Neural progenitor cell (in vitro differentiated cells): ENCODE results near the gene RBM17. TPM values are rescaled to one million over a fixed set of nuclear protein-coding genes. Genes with fewer than 3 reads are reported as not detected.

Source experiments
- DNase-seq: peaks from one replicate; pipeline ENCODE4 v3.0.0-alpha.2; 2016; ENCODE audit warnings: low spot score
- H2AFZ ChIP-seq: fragments of 200-600 bp; sonication (generic); replicated peaks from 2 replicates; pipeline ENCODE4 v1.6.1; 2016; ENCODE audit warnings: antibody characterized with exemption
- H3F3A ChIP-seq: fragments of 200-600 bp; sonication (generic); 2 replicates; pipeline ENCODE4 v1.6.1; 2016; ENCODE audit warnings: antibody characterized with exemption, low read depth
- H3K27ac ChIP-seq: fragments of 200-600 bp; sonication (generic); 2 replicates; pipeline ENCODE4 v1.5.1; 2016; ENCODE audit warnings: mild to moderate bottlenecking
- H3K27me3 ChIP-seq: fragments of 200-600 bp; sonication (generic); 2 replicates; pipeline ENCODE4 v1.6.1; 2016; ENCODE audit warnings: mild to moderate bottlenecking, moderate library complexity
- H3K36me3 ChIP-seq: fragments of 200-600 bp; sonication (generic); 2 replicates; pipeline ENCODE4 v1.5.1; 2016
- H3K4me1 ChIP-seq: fragments of 200-600 bp; sonication (generic); 2 replicates; pipeline ENCODE4 v1.6.1; 2016; ENCODE audit warnings: mixed run types
- H3K4me2 ChIP-seq: fragments of 200-600 bp; sonication (generic); 2 replicates; pipeline ENCODE4 v1.6.1; 2016
- H3K4me3 ChIP-seq: fragments of 200-600 bp; sonication (generic); 2 replicates; pipeline ENCODE4 v1.5.1; 2016
- H3K79me2 ChIP-seq: fragments of 200-600 bp; sonication (generic); 2 replicates; pipeline ENCODE4 v1.6.1; 2016; ENCODE audit warnings: low read depth
- H3K9ac ChIP-seq: fragments of 200-600 bp; sonication (generic); 2 replicates; pipeline ENCODE4 v1.6.1; 2016
- H3K9me3 ChIP-seq: fragments of 200-600 bp; sonication (generic); 2 replicates; pipeline ENCODE4 v1.5.1; 2016; ENCODE audit warnings: low read depth
- H4K20me1 ChIP-seq: fragments of 200-600 bp; sonication (generic); 2 replicates; pipeline ENCODE4 v1.6.1; 2016; ENCODE audit warnings: low read depth
- H3K27ac Mint-ChIP-seq: 3 replicates; pipeline ENCODE4 v1.8.0; 2021; ENCODE audit warnings: mixed read lengths
- H3K27me3 Mint-ChIP-seq: 2 replicates; pipeline ENCODE4 v1.8.0; 2022; ENCODE audit warnings: low read depth, mild to moderate bottlenecking, inconsistent platforms, moderate library complexity, mixed read lengths; ENCODE audit not compliant: insufficient read depth
- H3K36me3 Mint-ChIP-seq: 3 replicates; pipeline ENCODE4 v1.8.0; 2021; ENCODE audit warnings: mixed read lengths
- H3K4me1 Mint-ChIP-seq: 3 replicates; pipeline ENCODE4 v1.8.0; 2021; ENCODE audit warnings: mixed read lengths
- H3K4me3 Mint-ChIP-seq: 3 replicates; pipeline ENCODE4 v1.8.0; 2021; ENCODE audit warnings: mild to moderate bottlenecking, moderate library complexity, mixed read lengths
- H3K9me3 Mint-ChIP-seq: 3 replicates; pipeline ENCODE4 v1.8.0; 2020; ENCODE audit warnings: mixed read lengths
- EZH2 ChIP-seq: fragments of 200-600 bp; sonication (generic); IDR thresholded peaks from 2 replicates; pipeline ENCODE4 v1.6.1; 2017; ENCODE audit warnings: antibody characterized with exemption, mild to moderate bottlenecking, moderate library complexity
- EZH2phosphoT487 ChIP-seq: fragments of 200-600 bp; sonication (generic); IDR thresholded peaks from 2 replicates; pipeline ENCODE4 v1.6.1; 2017; ENCODE audit warnings: antibody characterized with exemption
- total RNA-seq: library from RNA; depleted of rRNA; stranded (reverse); fragments of >200 nt; gene quantifications from 2 replicates; pipeline ENCODE4 v1.2.3, GENCODE V29; 2015; ENCODE audit warnings: low replicate concordance
- TF ChIP-seq, protein P1 (sequence below): fragments of 200-600 bp; sonication (generic); IDR thresholded peaks from 2 replicates; pipeline ENCODE4 v1.5.1; 2017; ENCODE audit warnings: antibody characterized with exemption, mild to moderate bottlenecking

RBM17 gene
- total RNA-seq, 1 donor from 2014 or later: 73.6 TPM

DNA sequence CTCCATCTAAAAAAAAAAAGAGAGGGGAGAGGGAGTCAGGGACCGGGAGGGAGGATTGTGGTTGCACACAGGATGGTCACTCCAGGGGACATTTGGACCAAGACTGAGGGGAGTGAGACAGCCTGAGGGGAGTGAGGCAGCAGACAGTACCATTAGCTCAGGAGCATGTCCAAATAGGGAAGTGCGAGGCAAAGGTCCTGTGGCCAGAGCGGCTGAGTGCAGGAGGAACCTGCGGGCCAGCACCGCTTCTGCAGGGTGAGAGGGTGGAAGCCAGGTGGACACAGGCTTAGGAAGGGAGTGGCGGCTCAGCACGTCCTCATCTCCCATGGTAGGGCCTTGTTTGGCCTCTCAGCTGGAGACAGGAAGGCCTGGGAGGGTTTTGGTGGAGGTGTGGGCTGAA, 65.0 kb downstream of the RBM17 start:
- Mint-ChIP-seq H3K27ac (no peak overlapping the region), H3K4me3 (no peak overlapping the region), H3K36me3 (peaks cover 16% of the 10 kb centered on the region), H3K9me3 (peaks cover 9% of the 10 kb centered on the region), H3K4me1 (peaks cover 14% of the 10 kb centered on the region), H3K27me3 (peaks cover 8% of the 10 kb centered on the region)
- Histone ChIP-seq H3F3A (peaks cover 4% of the 10 kb centered on the region), H3K79me2 (no peaks in the 10 kb centered on the region), H3K4me3 (no peak overlapping the region), H3K9me3 (no peaks in the 10 kb centered on the region), H3K27ac (no peak overlapping the region), H2AFZ (no peak overlapping the region), H3K9ac (no peak overlapping the region), H4K20me1 (peaks cover 22% of the 10 kb centered on the region), H3K4me2 (no peak overlapping the region), H3K36me3 (no peaks in the 10 kb centered on the region), H3K4me1 (no peaks in the 10 kb centered on the region), H3K27me3 (no peaks in the 10 kb centered on the region)
- TF ChIP-seq EZH2phosphoT487 (no peak), EZH2 (no peak)
- TF ChIP-seq, protein P1, sequence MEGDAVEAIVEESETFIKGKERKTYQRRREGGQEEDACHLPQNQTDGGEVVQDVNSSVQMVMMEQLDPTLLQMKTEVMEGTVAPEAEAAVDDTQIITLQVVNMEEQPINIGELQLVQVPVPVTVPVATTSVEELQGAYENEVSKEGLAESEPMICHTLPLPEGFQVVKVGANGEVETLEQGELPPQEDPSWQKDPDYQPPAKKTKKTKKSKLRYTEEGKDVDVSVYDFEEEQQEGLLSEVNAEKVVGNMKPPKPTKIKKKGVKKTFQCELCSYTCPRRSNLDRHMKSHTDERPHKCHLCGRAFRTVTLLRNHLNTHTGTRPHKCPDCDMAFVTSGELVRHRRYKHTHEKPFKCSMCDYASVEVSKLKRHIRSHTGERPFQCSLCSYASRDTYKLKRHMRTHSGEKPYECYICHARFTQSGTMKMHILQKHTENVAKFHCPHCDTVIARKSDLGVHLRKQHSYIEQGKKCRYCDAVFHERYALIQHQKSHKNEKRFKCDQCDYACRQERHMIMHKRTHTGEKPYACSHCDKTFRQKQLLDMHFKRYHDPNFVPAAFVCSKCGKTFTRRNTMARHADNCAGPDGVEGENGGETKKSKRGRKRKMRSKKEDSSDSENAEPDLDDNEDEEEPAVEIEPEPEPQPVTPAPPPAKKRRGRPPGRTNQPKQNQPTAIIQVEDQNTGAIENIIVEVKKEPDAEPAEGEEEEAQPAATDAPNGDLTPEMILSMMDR: no peak
- no peak for DNase-seq

DNA sequence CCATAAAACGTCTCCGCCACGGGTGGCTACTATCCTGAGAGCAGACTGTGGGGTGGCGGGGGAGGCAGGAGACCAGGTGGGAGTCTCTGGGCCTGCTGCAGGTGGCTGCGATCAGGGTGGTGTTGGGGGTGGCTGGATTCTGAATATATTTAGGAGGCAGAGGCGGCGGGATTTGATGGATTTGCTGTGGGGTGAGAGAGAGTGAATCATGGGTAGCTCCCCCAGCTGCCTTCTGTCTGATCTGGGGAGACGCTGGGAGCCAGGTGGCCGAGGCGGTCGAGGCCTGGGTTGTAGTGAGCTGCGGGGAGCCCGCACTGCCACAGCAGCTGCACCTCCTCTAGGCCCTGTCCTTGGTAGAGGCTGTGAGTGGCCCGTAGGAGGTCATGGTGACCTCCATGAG, 65.7 kb downstream of the RBM17 start:
- H3K4me3 ChIP-seq: no peak overlapping the region
- H3K9me3 ChIP-seq: no peaks in the 10 kb centered on the region
- no peak for TF ChIP-seq EZH2phosphoT487
- TF ChIP-seq, protein P1: no peak
- no peak for TF ChIP-seq EZH2
- Mint-ChIP-seq H3K4me1 (peaks cover 14% of the 10 kb centered on the region), H3K9me3 (peaks cover 9% of the 10 kb centered on the region), H3K27ac (no peak overlapping the region), H3K27me3 (peaks cover 10% of the 10 kb centered on the region), H3K36me3 (peaks cover 15% of the 10 kb centered on the region), H3K4me3 (peak overlapping the region; percentile 53)
- no peak overlapping the region for H3K27ac ChIP-seq
- no peaks in the 10 kb centered on the region for H3K4me1 ChIP-seq
- H3F3A ChIP-seq: peaks cover 4% of the 10 kb centered on the region
- H3K9ac ChIP-seq: no peak overlapping the region
- H3K79me2 ChIP-seq: no peaks in the 10 kb centered on the region
- H4K20me1 ChIP-seq: peaks cover 22% of the 10 kb centered on the region
- no peak overlapping the region for H3K4me2 ChIP-seq
- no peaks in the 10 kb centered on the region for H3K36me3 ChIP-seq
- H3K27me3 ChIP-seq: no peaks in the 10 kb centered on the region
- DNase-seq: no peak
- H2AFZ ChIP-seq: no peak overlapping the region

DNA sequence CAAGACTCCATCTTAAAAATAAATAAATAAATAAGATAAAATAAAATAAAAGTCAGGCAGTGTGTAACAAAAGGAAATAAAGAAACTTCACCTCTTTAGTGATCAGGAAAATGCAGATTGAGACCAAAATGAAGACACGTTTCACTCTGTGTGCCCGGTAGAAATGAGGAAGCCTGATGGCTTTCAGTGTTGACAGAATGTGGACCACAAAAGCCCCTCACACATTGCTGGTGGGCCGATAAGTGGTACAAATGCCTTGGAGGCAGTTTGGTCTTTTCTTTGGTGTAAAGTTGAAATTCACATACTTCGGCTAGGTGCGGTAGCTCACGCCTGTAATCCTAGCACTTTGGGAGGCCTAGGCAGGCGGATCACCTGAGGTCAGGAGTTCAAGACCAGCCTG, 69.4 kb downstream of the RBM17 start:
- TF ChIP-seq, protein P1: no peak
- TF ChIP-seq EZH2phosphoT487: no peak
- no peak for TF ChIP-seq EZH2
- Mint-ChIP-seq H3K4me1 (peaks cover 11% of the 10 kb centered on the region), H3K27me3 (peaks cover 5% of the 10 kb centered on the region), H3K36me3 (peaks cover 7% of the 10 kb centered on the region), H3K27ac (no peak overlapping the region), H3K4me3 (no peak overlapping the region), H3K9me3 (peaks cover 9% of the 10 kb centered on the region)
- Histone ChIP-seq H4K20me1 (no peaks in the 10 kb centered on the region), H3K4me3 (no peak overlapping the region), H3K9me3 (no peaks in the 10 kb centered on the region), H3K27ac (no peak overlapping the region), H3F3A (peaks cover 13% of the 10 kb centered on the region), H3K9ac (no peak overlapping the region), H3K27me3 (no peaks in the 10 kb centered on the region), H3K79me2 (no peaks in the 10 kb centered on the region), H3K36me3 (no peaks in the 10 kb centered on the region), H3K4me2 (no peak overlapping the region), H2AFZ (no peak overlapping the region), H3K4me1 (no peaks in the 10 kb centered on the region)
- no peak for DNase-seq
